Activated T-helper 1 cell treated with anti-CD3 and anti-CD28 coated beads, Interleukin-2, amount 50 U/mL, for 16 hours (primary cell): ENCODE measurements around the gene SLC31A2.
"Not testable (repeated sequence)": the region's sequence is repeated elsewhere in the genome, so short reads cannot be mapped to it uniquely, and the experiment has no call there.

ENCODE experiments used
- DNase-seq, 2 donors: peaks; one replicate each; pipeline ENCODE4 v3.0.0-alpha.2; 2020; ENCODE audit warnings: low read depth in 1 of 2, low spot score in 1 of 2

SLC31A2 gene

GRCh38 chr9:113149561-113149960 is 1.2 kb upstream of the SLC31A2 start:
- not testable (repeated sequence) for DNase-seq

- DNase-seq = no peak
These were observed 1.2 kb downstream of the SLC31A2 start for GRCh38 chr9:113151696-113152630.

- DNase-seq = no peak
These were observed 1.9 kb downstream of the SLC31A2 start for GRCh38 chr9:113152699-113153098.

- no peak for DNase-seq
These were observed 2.8 kb downstream of the SLC31A2 start for GRCh38 chr9:113153599-113153998.

GRCh38 chr9:113154471-113154870 is 3.7 kb downstream of the SLC31A2 start:
- DNase-seq = no peak

- no peak for DNase-seq
These were observed 4.1 kb downstream of the SLC31A2 start for GRCh38 chr9:113154946-113155345.

GRCh38 chr9:113155911-113156588 is 5.2 kb downstream of the SLC31A2 start:
- DNase-seq = no peak

- DNase-seq = no peak
These were observed 6.1 kb downstream of the SLC31A2 start for GRCh38 chr9:113156880-113157279.

- DNase-seq = no peak
These were observed 7.6 kb downstream of the SLC31A2 start for GRCh38 chr9:113158446-113158845.

GRCh38 chr9:113160571-113160970 is 9.8 kb downstream of the SLC31A2 start:
- DNase-seq = no peak

- DNase-seq = no peak
These were observed 12.2 kb downstream of the SLC31A2 start for GRCh38 chr9:113163001-113163400.

GRCh38 chr9:113164536-113165300 is 13.9 kb downstream of the SLC31A2 start:
- no peak for DNase-seq

- DNase-seq = no peak
These were observed 15.2 kb downstream of the SLC31A2 start for GRCh38 chr9:113166039-113166438.

- no peak for DNase-seq
These were observed 18.0 kb downstream of the SLC31A2 start for GRCh38 chr9:113168809-113169208.

GRCh38 chr9:113173341-113173740 is 22.5 kb downstream of the SLC31A2 start:
- DNase-seq = no peak

GRCh38 chr9:113176803-113177202 is 26.0 kb downstream of the SLC31A2 start:
- no peak for DNase-seq

GRCh38 chr9:113177251-113177650 is 26.4 kb downstream of the SLC31A2 start:
- DNase-seq = no peak

- DNase-seq = no peak
These were observed 27.3 kb downstream of the SLC31A2 start for GRCh38 chr9:113178087-113178486.

- no peak for DNase-seq
These were observed 29.0 kb downstream of the SLC31A2 start for GRCh38 chr9:113179839-113180238.

- no peak for DNase-seq
These were observed 30.4 kb downstream of the SLC31A2 start for GRCh38 chr9:113181165-113181564.

GRCh38 chr9:113183956-113184488 is 33.2 kb downstream of the SLC31A2 start:
- DNase-seq = no peak
